DOHH2 (cell line): ENCODE measurements around the gene TPBGL.

Experiments used
- H3F3A ChIP-seq: fragments of 200-600 bp; sonication (generic), shearing (Covaris generic); 2 replicates; pipeline ENCODE4 v1.6.0; 2016; ENCODE audit warnings: antibody characterized with exemption, mild to moderate bottlenecking; ENCODE audit not compliant: control insufficient read depth, insufficient read depth
- H3K27ac ChIP-seq: fragments of 200-600 bp; sonication (generic); 2 replicates; pipeline ENCODE4 v1.5.1; 2014; ENCODE audit warnings: low read depth, mild to moderate bottlenecking, low read length, moderate library complexity
- H3K27me3 ChIP-seq: fragments of 200-600 bp; sonication (generic); 2 replicates; pipeline ENCODE4 v1.6.1; 2014; ENCODE audit warnings: mild to moderate bottlenecking, low read length, mixed read lengths; ENCODE audit not compliant: control insufficient read depth
- H3K36me3 ChIP-seq: fragments of 200-600 bp; sonication (generic); 2 replicates; pipeline ENCODE4 v1.6.1; 2014; ENCODE audit warnings: mild to moderate bottlenecking, low read length, moderate library complexity, mixed read lengths; ENCODE audit not compliant: control insufficient read depth
- H3K4me1 ChIP-seq: fragments of 200-600 bp; sonication (generic); 2 replicates; pipeline ENCODE4 v1.6.1; 2014; ENCODE audit warnings: mild to moderate bottlenecking, low read length, mixed read lengths; ENCODE audit not compliant: control insufficient read depth
- H3K4me2 ChIP-seq: fragments of 200-600 bp; sonication (generic); 2 replicates; pipeline ENCODE4 v1.6.0; 2014; ENCODE audit warnings: mild to moderate bottlenecking, low read length, moderate library complexity
- H3K4me3 ChIP-seq: fragments of 200-600 bp; sonication (generic); 2 replicates; pipeline ENCODE4 v1.5.1; 2014; ENCODE audit warnings: mild to moderate bottlenecking, low read length, mixed read lengths
- H3K79me2 ChIP-seq: fragments of 200-600 bp; sonication (generic); 2 replicates; pipeline ENCODE4 v1.6.1; 2014; ENCODE audit warnings: mild to moderate bottlenecking, low read length, mixed read lengths; ENCODE audit not compliant: control insufficient read depth
- H3K9me2 ChIP-seq: fragments of 200-600 bp; sonication (generic); replicated peaks from 2 replicates; pipeline ENCODE4 v1.6.1; 2014; ENCODE audit warnings: mild to moderate bottlenecking, low read length, mixed read lengths; ENCODE audit not compliant: control insufficient read depth
- H3K9me3 ChIP-seq: fragments of 200-600 bp; sonication (generic); 2 replicates; pipeline ENCODE4 v1.6.1; 2014; ENCODE audit warnings: antibody characterized with exemption, low read length, mixed read lengths; ENCODE audit not compliant: control insufficient read depth, insufficient read depth
- H4K20me1 ChIP-seq: fragments of 200-600 bp; sonication (generic); 2 replicates; pipeline ENCODE4 v1.6.0; 2014; ENCODE audit warnings: low read depth, mild to moderate bottlenecking, antibody characterized with exemption, low read length, moderate library complexity; ENCODE audit not compliant: control insufficient read depth, insufficient read depth
- EZH2phosphoT487 ChIP-seq: fragments of 200-600 bp; sonication (generic); IDR thresholded peaks from 2 replicates; pipeline ENCODE4 v1.6.1; 2017; ENCODE audit warnings: borderline replicate concordance, mild to moderate bottlenecking, antibody characterized with exemption, low read length, moderate library complexity, mixed read lengths
- TF ChIP-seq, protein P1 (sequence below): fragments of 200-600 bp; sonication (generic); IDR thresholded peaks from one replicate; pipeline ENCODE4 v1.5.1; 2014; ENCODE audit warnings: antibody characterized with exemption, mild to moderate bottlenecking, low read depth, low read length; ENCODE audit not compliant: poor library complexity, severe bottlenecking

TPBGL gene

DNA sequence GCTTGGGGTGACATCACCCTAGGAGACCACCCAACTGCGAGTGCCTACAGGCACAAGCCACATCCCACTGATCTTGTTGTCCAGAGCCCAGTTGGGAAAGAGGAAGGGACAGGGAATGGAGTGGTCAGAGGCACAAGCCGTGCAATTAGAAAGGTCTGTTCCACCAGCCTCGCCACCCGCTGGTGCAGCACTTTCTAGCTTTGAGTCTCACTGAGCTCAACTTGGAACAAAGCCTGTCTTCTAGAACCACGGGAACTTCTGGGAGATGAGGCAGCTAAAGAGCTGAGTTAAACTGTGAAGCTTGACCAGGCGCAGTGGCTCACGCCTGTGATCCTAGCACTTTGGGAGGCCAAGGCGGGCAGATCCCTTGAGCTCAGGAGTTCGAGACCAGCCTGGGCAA lies 29.3 kb downstream of the TPBGL start:
- no peaks in the 10 kb centered on the region for H3F3A ChIP-seq
- no peaks in the 10 kb centered on the region for H4K20me1 ChIP-seq
- no peak for TF ChIP-seq EZH2phosphoT487
- TF ChIP-seq, protein P1, sequence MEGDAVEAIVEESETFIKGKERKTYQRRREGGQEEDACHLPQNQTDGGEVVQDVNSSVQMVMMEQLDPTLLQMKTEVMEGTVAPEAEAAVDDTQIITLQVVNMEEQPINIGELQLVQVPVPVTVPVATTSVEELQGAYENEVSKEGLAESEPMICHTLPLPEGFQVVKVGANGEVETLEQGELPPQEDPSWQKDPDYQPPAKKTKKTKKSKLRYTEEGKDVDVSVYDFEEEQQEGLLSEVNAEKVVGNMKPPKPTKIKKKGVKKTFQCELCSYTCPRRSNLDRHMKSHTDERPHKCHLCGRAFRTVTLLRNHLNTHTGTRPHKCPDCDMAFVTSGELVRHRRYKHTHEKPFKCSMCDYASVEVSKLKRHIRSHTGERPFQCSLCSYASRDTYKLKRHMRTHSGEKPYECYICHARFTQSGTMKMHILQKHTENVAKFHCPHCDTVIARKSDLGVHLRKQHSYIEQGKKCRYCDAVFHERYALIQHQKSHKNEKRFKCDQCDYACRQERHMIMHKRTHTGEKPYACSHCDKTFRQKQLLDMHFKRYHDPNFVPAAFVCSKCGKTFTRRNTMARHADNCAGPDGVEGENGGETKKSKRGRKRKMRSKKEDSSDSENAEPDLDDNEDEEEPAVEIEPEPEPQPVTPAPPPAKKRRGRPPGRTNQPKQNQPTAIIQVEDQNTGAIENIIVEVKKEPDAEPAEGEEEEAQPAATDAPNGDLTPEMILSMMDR: no peak

DNA sequence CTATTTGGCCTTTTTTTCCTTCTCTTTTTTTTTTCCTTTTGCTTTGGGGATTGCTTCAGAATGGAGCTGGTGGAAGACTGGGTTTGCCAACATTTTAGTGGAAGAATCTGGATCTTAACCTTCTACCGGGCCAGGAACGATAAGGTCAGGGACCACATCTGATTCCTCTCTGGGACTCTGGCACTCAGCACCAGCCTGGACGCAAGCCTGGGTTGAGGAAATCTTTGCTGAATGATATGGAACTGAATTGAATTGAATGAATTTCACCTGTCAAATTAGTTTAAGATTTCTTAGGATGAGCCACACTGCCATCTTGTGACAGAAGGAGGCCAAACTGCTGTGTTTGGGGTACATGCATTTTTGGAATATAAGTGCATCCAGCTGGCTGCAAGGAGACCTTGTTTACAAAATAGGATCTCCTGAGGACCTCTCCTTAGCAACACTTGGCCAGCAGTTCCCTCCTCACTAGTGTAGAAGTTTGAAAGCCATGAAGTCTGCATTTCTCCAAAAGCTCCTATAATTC lies 30.4 kb downstream of the TPBGL start:
- Histone ChIP-seq H3K9me3 (no peaks in the 10 kb centered on the region), H3K4me2 (no peak overlapping the region), H4K20me1 (no peaks in the 10 kb centered on the region), H3K9me2 (no peaks in the 10 kb centered on the region), H3K79me2 (no peaks in the 10 kb centered on the region), H3K4me3 (no peak overlapping the region), H3F3A (no peaks in the 10 kb centered on the region), H3K27ac (no peak overlapping the region), H3K4me1 (no peaks in the 10 kb centered on the region), H3K36me3 (no peaks in the 10 kb centered on the region), H3K27me3 (peaks cover 7% of the 10 kb centered on the region; the same call in 1 of the 2 replicates)
- no peak for TF ChIP-seq EZH2phosphoT487
- TF ChIP-seq, protein P1: peak; percentile 56

More for the DNA sequence above, 29.3 kb downstream of the TPBGL start:
- Histone ChIP-seq H3K9me2 (no peaks in the 10 kb centered on the region), H3K79me2 (no peaks in the 10 kb centered on the region), H3K4me2 (no peak overlapping the region), H3K27ac (no peak overlapping the region), H3K4me3 (no peak overlapping the region), H3K27me3 (peaks cover 8% of the 10 kb centered on the region; the same call in 1 of the 2 replicates), H3K4me1 (no peaks in the 10 kb centered on the region), H3K36me3 (no peaks in the 10 kb centered on the region), H3K9me3 (no peaks in the 10 kb centered on the region)

DNA sequence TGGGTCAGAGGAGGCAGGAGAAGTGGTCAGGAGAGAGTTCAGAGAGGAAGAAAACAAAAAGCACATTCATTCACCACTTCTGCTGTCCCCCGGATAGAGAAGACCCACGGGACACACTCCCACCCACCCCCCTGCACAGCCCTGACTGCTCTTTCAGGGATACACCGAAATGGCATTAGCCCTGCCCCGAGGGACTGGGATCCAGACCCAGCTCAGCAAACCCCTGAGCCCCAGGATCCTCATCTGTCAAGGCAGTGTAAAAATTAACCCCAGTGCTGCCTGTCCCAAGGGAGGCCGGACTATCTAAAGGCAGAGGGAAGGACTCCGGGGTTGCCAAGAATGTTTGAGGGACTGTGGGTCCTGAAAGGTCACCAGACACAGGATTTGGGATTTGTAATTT lies 31.2 kb downstream of the TPBGL start:
- Histone ChIP-seq H3K4me2 (no peak overlapping the region), H3K4me3 (no peak overlapping the region), H3K36me3 (no peaks in the 10 kb centered on the region), H3K27me3 (peaks cover 3% of the 10 kb centered on the region; the same call in 1 of the 2 replicates), H3F3A (no peaks in the 10 kb centered on the region), H3K4me1 (no peaks in the 10 kb centered on the region), H3K9me2 (no peaks in the 10 kb centered on the region), H3K79me2 (no peaks in the 10 kb centered on the region), H4K20me1 (no peaks in the 10 kb centered on the region), H3K9me3 (no peaks in the 10 kb centered on the region), H3K27ac (no peak overlapping the region)
- TF ChIP-seq EZH2phosphoT487: no peak
- TF ChIP-seq, protein P1: no peak
